Transverse colon (tissue), 3 donors: ENCODE measurements around the gene AKT3.

Experiments used
- CTCF ChIP-seq, 5 experiments: fragments of 200-600 bp in 3 of 5; fragments of 450-650 bp in 2 of 5; sonication (generic) in 3 of 5; IDR thresholded peaks; 1 replicate in 2 of 5; 2 replicates in 3 of 5; pipeline ENCODE4 v1.5.1; 2016 to 2017; ENCODE audit warnings: antibody characterized with exemption in 5 of 5, inconsistent platforms in 3 of 5, mild to moderate bottlenecking in 2 of 5, moderate library complexity in 1 of 5
- POLR2A ChIP-seq: fragments of 450-650 bp; IDR thresholded peaks from one replicate; pipeline ENCODE4 v1.6.1; 2016; ENCODE audit warnings: antibody characterized with exemption, mild to moderate bottlenecking, moderate library complexity

GRCh38 chr1:243733670-243734307 lies 116.3 kb downstream of the AKT3 start:
- TF ChIP-seq POLR2A, result no peak
- no peak for TF ChIP-seq CTCF (IDR thresholded peaks at IDR 0.05)
